Measurements from ENCODE around the gene SCAMP4.
"Not testable (repeated sequence)": the region's sequence is repeated elsewhere in the genome, so short reads cannot be mapped to it uniquely, and the experiment has no call there.

Gene SCAMP4

GRCh38 chr19:1865172-1866010 is 39.8 kb upstream of the SCAMP4 start:
- in situ Hi-C loops (cut with HindIII; ENCODE audit: low sequenced_read_pairs), result no loop called here

GRCh38 chr19:1866693-1867348 is 38.4 kb upstream of the SCAMP4 start:
- in situ Hi-C loops (cut with HindIII; ENCODE audit: low sequenced_read_pairs), result no loop called here

- in situ Hi-C loops (cut with HindIII; ENCODE audit: low sequenced_read_pairs), result no loop called here
These were observed 37.9 kb upstream of the SCAMP4 start for GRCh38 chr19:1867349-1867724.

GRCh38 chr19:1868971-1869370 is 36.2 kb upstream of the SCAMP4 start:
- in situ Hi-C loops (cut with HindIII; ENCODE audit: low sequenced_read_pairs), result no loop called here

- in situ Hi-C loops (cut with HindIII; ENCODE audit: low sequenced_read_pairs), result no loop called here
These were observed 34.0 kb upstream of the SCAMP4 start for GRCh38 chr19:1871140-1871597.

GRCh38 chr19:1871630-1872029 is 33.6 kb upstream of the SCAMP4 start:
- in situ Hi-C loops (cut with HindIII; ENCODE audit: low sequenced_read_pairs), result no loop called here

GRCh38 chr19:1872807-1873523 is 32.2 kb upstream of the SCAMP4 start:
- in situ Hi-C loops (cut with HindIII; ENCODE audit: low sequenced_read_pairs), result no loop called here

- in situ Hi-C loops (cut with HindIII; ENCODE audit: low sequenced_read_pairs), result no loop called here
These were observed 31.4 kb upstream of the SCAMP4 start for GRCh38 chr19:1873524-1874473.

GRCh38 chr19:1874554-1875185 is 30.5 kb upstream of the SCAMP4 start:
- in situ Hi-C loops (cut with HindIII; ENCODE audit: low sequenced_read_pairs), result no loop called here

GRCh38 chr19:1875265-1875645 is 29.9 kb upstream of the SCAMP4 start:
- in situ Hi-C loops (cut with HindIII; ENCODE audit: low sequenced_read_pairs), result not testable (repeated sequence)

- in situ Hi-C loops (cut with HindIII; ENCODE audit: low sequenced_read_pairs), result no loop called here
These were observed 29.3 kb upstream of the SCAMP4 start for GRCh38 chr19:1875646-1876495.

GRCh38 chr19:1876496-1877279 is 28.5 kb upstream of the SCAMP4 start:
- in situ Hi-C loops (cut with HindIII; ENCODE audit: low sequenced_read_pairs), result not testable (repeated sequence)

- in situ Hi-C loops (cut with HindIII; ENCODE audit: low sequenced_read_pairs), result not testable (repeated sequence)
These were observed 27.9 kb upstream of the SCAMP4 start for GRCh38 chr19:1877280-1877660.

GRCh38 chr19:1878583-1878982 is 26.6 kb upstream of the SCAMP4 start:
- in situ Hi-C loops (cut with HindIII; ENCODE audit: low sequenced_read_pairs), result not testable (repeated sequence)

- in situ Hi-C loops (cut with HindIII; ENCODE audit: low sequenced_read_pairs), result not testable (repeated sequence)
These were observed 25.2 kb upstream of the SCAMP4 start for GRCh38 chr19:1879982-1880381.

GRCh38 chr19:1880611-1881392 is 24.4 kb upstream of the SCAMP4 start:
- in situ Hi-C loops (cut with HindIII; ENCODE audit: low sequenced_read_pairs), result no loop called here

GRCh38 chr19:1881393-1882088 is 23.7 kb upstream of the SCAMP4 start:
- in situ Hi-C loops (cut with HindIII; ENCODE audit: low sequenced_read_pairs), result not testable (repeated sequence)

All from endothelial cell of hepatic sinusoid (primary cell).